Testis (tissue), 2 donors: Measurements from ENCODE around the gene GNG2.

Experiments used
- CTCF ChIP-seq, 3 experiments: fragments of 450-650 bp in 2 of 3; fragments of 200-600 bp in 1 of 3; sonication (generic) in 1 of 3; IDR thresholded peaks; one replicate each; pipeline ENCODE4 v1.5.1; 2016 to 2019; ENCODE audit warnings: antibody characterized with exemption in 3 of 3, mild to moderate bottlenecking in 2 of 3, moderate library complexity in 1 of 3
- POLR2A ChIP-seq: fragments of 450-650 bp; IDR thresholded peaks from one replicate; pipeline ENCODE4 v1.6.1; 2017; ENCODE audit warnings: antibody characterized with exemption, mild to moderate bottlenecking, moderate library complexity

DNA sequence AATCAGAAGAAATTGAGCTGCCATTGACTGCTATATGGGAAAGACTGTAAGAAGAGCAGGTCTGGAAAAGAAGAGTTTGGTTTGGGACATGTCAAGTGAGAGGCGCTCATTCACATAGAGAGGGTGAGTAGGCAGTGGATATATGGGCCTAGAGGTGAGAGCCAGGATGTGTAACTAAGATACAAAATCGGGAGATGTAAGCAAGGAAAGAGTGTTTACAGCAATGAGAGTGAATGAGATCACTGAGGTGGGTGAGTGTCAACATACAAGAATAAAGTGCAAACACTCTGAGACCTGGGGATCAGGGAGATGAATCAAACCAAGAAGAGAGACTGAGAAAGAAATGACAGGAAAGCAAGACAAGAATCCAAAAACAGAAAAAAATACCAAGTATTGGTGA is 70.9 kb downstream of the GNG2 start:
- TF ChIP-seq CTCF (IDR thresholded peaks at IDR 0.05), result no peak
- TF ChIP-seq POLR2A, result no peak
